ENCODE results near the gene MAK.
"Not testable (repeated sequence)": the region's sequence is repeated elsewhere in the genome, so short reads cannot be mapped to it uniquely, and the experiment has no call there.

MAK gene

DNA sequence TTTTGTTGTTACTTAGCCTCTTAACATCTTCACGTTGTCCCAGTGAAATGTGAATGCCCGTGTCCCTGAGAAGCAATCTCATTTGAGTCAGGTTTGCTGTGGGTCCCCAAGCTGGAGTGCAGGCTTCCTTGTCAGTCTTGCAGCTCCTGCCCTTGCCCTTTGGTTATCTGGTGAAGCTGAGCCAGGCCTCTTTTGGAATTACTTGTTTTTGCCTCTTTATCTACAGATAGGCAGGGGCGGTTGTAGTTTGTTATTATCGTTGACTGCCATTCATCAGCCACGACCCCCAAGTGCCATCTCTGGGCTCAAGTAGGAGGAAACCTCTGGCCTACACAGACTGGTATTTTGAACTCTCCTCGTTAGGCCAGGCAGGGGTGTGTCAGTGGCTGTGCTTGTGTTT is 113.3 kb downstream of the MAK start:
- DNase-seq (ENCODE audit: low read depth), result no peak

DNA sequence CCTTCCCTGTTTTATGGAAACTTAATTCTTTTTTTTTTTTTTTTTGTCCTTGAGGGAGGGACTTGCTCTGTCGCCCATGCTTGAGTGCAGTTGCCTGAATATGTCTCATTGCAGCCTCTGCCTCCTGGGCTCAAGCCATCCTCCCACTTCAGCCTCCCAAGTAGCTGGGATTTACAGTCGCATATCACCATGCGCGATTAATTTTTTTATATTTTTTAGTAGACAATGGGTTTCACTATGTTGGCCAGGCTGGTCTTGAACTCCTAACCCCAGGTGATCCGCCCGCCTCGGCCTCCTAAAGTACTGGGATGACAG is 114.8 kb downstream of the MAK start:
- no peak for DNase-seq (ENCODE audit: low read depth)

DNA sequence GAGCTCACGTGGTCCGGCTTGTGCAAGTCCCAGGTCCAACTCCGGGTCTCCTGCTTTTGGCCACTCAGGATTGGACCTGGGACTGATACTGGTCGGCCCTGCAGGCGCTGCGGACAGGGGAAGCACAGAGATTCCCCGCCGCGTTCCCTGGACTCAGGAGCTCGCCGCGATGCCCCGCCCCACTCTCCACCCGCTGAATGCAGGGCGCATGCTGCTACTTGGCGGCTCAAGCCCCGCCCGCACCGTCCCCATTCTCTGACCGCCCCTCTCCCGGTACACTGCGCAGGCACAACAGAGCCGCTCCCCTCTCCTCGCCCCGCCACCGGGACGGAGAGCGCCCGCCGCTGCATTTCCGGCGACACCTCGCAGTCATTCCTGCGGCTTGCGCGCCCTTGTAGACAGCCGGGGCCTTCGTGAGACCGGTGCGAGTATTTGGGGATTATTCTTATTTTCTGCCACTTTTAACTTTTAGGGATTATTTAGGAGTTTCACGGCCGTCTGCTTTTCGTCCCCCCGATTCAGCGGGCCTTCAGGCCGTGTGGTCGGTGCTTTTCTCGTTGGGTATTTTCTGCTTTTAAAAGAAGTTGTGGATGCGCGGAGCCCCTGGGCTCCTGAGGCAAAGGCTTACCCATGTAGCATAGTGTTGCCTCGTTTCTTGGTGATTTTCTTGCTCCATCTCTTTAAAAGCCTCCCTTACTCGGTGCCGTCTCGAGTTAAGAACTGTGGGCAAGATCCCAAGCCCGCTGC is 115.3 kb downstream of the MAK start, which contains the start of gene TMEM14C:
TMEM14C (plus strand) TSS at position 251 of the 747 bp plus-strand sequence. CDS start 1,544 bp downstream, outside the sequence.
- peak; percentile 98 for DNase-seq (ENCODE audit: low read depth)

DNA sequence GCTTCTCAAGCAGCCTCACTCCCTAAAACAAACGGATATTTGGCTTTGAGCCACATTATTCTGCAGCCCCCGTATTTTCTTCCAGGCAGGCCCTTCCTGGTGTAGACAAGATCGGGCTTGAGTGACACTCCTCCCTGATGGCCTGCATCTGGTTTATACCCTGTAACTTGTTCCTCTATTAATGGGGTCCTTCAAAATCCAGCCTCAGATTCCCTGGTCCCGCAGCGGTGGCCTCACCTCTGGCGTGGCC is 115.8 kb downstream of the MAK start:
- DNase-seq (ENCODE audit: low read depth), result no peak

DNA sequence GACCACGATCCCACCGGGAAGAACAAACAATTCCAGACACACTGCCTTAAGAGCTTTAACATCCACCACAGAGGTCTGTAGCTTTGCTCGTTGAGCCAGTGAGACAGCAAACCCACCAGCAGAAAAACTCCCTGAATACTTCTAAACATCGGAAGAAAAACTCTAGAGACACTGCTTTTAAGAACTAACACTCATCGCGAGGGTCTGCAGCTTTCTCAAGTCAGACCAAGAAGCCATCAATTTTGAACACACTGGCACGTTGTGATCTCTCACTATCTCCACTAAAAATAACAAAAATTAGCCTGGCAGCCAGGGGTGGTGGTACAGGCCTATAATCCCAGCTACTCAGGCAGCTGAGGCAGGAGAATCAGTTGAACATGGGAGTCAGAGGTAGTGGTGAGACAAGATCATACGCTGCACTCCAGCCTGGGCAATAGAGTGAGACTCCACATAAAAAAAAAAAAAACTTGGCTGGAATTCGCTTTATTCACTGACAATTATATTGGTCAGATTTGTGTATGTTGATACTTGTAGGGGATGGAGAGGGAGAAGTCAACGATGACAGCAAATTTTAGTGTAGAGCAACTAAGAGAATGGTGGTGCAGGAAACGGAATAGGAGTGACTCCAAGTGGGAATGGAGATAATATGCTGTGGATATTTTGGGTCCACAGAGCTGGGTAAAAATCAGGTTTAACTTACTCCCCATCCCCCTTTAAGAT is 116.3 kb downstream of the MAK start:
- DNase-seq (ENCODE audit: low read depth), result no peak

DNA sequence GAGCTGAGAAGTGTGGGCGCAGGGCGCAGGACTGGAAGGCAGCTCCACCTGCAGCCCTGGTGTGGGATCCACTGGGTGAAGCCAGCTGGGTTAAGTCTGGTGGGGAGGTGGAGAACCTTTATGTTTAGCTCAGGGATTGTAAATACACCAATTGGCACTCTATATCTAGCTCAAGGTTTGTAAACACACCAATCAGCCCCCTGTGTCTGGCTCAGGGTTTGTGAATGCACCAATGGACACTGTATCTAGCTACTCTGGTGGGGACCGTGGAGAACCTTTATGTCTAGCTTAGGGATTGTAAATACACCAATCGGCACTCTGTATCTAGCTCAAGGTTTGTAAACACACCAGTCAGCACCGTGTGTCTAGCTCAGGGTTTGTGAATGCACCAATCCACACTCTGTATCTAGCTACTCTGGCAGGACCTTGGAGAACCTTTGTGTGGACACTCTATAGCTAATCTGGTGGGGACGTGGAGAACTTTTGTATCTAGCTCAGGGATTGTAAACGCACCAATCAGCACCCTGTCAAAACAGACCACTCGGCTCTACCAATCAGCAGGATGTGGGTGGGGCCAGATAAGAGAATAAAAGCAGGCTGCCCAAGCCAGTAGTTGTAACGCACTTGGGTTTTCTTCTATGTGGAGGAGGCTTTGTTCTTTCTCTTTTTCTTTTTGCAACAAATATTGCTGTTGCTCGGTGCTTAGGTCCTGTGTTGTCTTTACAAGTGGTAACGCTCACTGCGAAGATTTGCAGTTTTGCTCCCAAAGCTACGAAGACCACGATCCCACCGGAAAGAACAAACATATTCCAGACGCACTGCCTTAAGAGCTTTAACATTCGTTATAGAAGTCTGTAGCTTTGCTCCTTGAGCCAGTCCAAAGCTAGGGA is 117.1 kb downstream of the MAK start:
- DNase-seq (ENCODE audit: low read depth), result not testable (repeated sequence)

DNA sequence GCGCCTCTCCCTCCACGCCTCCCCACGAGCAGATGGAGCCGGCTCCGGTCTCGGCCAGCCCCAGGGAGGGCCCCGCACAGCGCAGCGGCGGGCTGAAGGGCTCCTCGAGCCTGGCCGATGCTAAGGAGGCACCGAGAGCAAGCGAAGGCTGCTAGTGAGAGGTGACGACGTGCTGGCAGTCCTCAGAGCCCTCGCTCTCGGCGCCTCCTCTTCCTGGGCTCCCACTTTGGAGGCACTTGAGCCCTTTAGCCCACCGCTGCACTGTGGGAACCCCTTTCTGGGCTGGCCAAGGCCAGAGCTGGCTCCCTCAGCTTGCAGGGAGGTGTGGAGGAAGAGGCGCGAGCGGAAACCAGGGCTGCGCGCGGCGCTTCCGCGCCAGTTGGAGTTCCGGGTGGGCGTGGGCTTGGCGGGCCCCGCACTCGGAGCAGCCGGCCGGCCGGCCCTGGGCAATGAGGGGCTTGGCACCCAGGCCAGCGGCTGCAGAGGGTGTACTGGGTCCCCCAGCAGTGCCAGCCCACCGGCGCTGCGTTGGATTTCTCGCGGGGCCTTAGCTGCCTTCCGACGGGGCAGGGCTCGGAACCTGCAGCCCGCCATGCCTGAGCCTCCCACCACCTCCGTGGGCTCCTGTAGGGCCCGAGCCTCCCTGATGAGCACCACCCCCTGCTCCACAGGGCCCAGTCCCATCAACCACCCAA is 117.9 kb downstream of the MAK start:
- no peak for DNase-seq (ENCODE audit: low read depth)

DNA sequence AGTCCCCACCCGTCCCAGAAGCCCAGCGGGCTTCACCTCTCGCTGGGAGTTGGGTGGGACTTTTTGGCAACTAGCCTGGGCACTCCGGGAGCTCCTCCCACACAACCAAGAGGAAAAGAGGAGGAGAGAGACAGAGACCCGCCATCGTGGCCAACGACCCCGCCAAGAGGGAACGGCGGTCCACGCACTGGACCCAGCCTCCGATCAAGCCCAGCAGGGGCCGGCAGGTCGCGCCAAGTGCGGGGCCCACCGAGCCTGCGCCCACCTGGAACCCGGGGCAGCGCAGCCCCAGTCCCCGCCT is 118.4 kb downstream of the MAK start:
- no peak for DNase-seq (ENCODE audit: low read depth)

DNA sequence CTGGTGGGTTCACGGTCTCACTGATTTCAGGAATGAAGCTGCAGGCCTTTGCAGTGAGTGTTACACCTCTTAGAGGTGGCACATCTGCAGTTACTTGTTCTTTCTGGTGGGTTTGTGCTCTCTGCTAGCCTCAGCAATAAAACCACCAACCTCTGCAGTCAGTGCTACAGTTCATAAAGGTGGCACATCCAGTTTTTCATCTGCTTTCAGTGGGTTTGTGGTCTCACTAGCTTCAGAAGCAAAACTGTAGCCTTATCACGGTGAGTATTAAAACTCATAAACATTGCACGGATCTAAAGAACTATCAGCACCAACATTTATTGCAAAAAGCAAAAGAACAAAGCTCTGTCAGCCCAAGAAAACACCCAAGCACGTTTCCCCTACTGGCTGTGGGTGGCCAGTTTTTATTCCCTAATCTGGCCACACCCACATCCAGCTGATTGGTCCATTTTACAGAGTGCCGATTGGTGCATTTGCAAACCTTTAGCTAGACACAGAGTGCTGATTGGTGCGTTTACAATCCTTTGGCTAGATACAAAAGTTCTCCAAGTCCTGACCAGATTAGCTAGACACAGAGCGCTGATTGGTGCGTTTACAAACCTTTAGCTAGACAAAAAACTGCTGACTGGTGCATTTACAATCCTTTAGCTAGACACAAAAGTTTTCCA is 118.9 kb downstream of the MAK start:
- no peak for DNase-seq (ENCODE audit: low read depth)

DNA sequence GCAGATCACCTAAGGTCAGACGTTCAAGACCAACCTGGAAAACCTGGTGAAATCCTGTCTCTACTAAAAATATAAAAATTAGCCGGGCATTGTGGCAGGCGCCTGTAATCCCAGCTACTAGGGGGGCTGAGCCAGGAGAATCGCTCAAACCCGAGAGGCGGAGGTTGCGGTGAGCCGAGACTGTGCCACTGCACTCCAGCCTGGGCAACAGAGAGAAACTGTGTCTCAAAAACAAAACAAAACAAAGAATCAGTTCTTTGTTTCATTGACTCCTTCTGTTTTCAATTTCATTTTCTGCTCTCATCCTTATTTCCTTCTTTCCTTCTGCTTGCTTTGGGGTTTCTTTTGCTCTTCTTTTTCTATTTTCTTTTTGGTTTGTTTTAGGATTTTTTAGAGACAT is 124.4 kb downstream of the MAK start:
- DNase-seq (ENCODE audit: low read depth), result no peak
